HuH-7.5 (cell line): Measurements from ENCODE around the gene PKHD1.
A peak's percentile ranks its signal among the peaks of the same experiment; 100 is the strongest.

ENCODE experiments used
- DNase-seq: peaks from one replicate; pipeline ENCODE4 v3.0.0; 2011; ENCODE audit warnings: low spot score

Gene PKHD1

GRCh38 chr6:52087498-52087999, at the start of gene PKHD1:
Gene PKHD1, minus strand, starts transcription at chr6:52087613. Its CDS starts 2,680 bp downstream, at chr6:52084933.
- DNase-seq: peak; percentile 19

- no peak for DNase-seq
Observed at GRCh38 chr6:52136934-52137467, 49.6 kb upstream of the PKHD1 start.

GRCh38 chr6:52136055-52136454, 48.6 kb upstream of the PKHD1 start:
- DNase-seq: no peak

- DNase-seq: no peak
Observed at GRCh38 chr6:52135217-52135616, 47.8 kb upstream of the PKHD1 start.

- no peak for DNase-seq
Observed at GRCh38 chr6:52134011-52134410, 46.6 kb upstream of the PKHD1 start.

GRCh38 chr6:52133324-52133723, 45.9 kb upstream of the PKHD1 start:
- DNase-seq: no peak

- no peak for DNase-seq
Observed at GRCh38 chr6:52132292-52132691, 44.9 kb upstream of the PKHD1 start.

GRCh38 chr6:52130440-52130839, 43.0 kb upstream of the PKHD1 start:
- no peak for DNase-seq

- no peak for DNase-seq
Observed at GRCh38 chr6:52127957-52128356, 40.5 kb upstream of the PKHD1 start.

GRCh38 chr6:52126231-52126630, 38.8 kb upstream of the PKHD1 start:
- DNase-seq: no peak

GRCh38 chr6:52125572-52125971, 38.2 kb upstream of the PKHD1 start:
- no peak for DNase-seq

GRCh38 chr6:52125139-52125538, 37.7 kb upstream of the PKHD1 start:
- no peak for DNase-seq

- no peak for DNase-seq
Observed at GRCh38 chr6:52124126-52125121, 37.0 kb upstream of the PKHD1 start.

GRCh38 chr6:52123251-52123650, 35.8 kb upstream of the PKHD1 start:
- DNase-seq: no peak

GRCh38 chr6:52117352-52117751, 29.9 kb upstream of the PKHD1 start:
- DNase-seq: no peak

GRCh38 chr6:52116605-52116948, 29.2 kb upstream of the PKHD1 start:
- DNase-seq: no peak

- no peak for DNase-seq
Observed at GRCh38 chr6:52115891-52116604, 28.6 kb upstream of the PKHD1 start.

GRCh38 chr6:52115145-52115741, 27.8 kb upstream of the PKHD1 start:
- no peak for DNase-seq

- DNase-seq: no peak
Observed at GRCh38 chr6:52109171-52109571, 21.8 kb upstream of the PKHD1 start.

- DNase-seq: no peak
Observed at GRCh38 chr6:52108128-52108527, 20.7 kb upstream of the PKHD1 start.

- DNase-seq: no peak
Observed at GRCh38 chr6:52106994-52107393, 19.6 kb upstream of the PKHD1 start.

GRCh38 chr6:52104979-52105378, 17.6 kb upstream of the PKHD1 start:
- DNase-seq: no peak
